GM12801 (cell line): ENCODE data around the gene CACNA2D3.

Source experiments
- TF ChIP-seq, protein P1 (sequence below): IDR thresholded peaks from one replicate; pipeline ENCODE4 v1.5.1; 2011; ENCODE audit warnings: control low read depth; ENCODE audit not compliant: insufficient read length; ENCODE audit errors: extremely low read depth

The CACNA2D3 gene

DNA sequence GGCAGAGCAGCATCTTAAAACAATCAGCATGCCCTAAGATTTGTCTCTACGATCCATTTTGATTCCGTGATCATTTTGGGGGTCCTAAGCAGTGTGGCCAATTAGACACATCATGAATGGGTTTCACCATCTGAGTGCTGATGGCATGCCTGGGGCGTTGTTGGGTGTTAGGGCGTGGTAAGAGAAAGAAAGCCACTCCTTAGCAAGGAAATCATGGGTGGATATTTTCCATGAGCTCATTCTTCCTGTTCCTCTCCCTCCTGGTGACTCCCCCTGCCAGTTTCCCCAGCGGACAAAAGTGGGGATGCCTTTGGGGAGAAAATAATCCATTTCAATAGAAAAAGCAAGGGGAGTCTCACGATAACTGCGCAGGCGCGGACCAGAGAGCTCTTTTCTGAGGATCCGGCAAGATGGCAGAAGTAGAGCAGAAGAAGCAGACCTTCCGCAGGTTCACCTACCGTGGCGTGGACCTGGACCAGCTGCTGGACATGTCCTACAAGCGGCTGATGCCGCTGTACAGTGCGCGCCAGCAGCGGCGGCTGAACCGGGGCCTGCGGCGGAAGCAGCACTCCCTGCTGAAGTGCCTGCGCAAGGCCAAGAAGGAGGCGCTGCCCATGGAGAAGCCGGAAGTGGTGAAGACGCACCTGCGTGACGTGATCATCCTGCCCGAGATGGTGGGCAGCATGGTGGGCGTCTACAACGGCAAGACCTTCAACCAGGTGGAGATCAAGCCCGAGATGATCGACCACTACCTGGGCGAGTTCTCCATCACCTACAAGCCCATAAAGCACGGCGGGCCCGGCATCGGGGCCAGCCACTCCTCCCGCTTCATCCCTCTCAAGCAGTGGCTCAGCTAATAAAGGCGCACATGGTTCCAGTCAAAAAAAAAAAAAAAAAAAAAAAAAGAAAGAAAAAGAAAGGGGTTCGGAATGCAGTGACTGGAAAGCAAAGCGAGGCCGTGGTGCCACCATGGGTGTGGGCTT, 503.7 kb downstream of the CACNA2D3 start:
- TF ChIP-seq, protein P1, sequence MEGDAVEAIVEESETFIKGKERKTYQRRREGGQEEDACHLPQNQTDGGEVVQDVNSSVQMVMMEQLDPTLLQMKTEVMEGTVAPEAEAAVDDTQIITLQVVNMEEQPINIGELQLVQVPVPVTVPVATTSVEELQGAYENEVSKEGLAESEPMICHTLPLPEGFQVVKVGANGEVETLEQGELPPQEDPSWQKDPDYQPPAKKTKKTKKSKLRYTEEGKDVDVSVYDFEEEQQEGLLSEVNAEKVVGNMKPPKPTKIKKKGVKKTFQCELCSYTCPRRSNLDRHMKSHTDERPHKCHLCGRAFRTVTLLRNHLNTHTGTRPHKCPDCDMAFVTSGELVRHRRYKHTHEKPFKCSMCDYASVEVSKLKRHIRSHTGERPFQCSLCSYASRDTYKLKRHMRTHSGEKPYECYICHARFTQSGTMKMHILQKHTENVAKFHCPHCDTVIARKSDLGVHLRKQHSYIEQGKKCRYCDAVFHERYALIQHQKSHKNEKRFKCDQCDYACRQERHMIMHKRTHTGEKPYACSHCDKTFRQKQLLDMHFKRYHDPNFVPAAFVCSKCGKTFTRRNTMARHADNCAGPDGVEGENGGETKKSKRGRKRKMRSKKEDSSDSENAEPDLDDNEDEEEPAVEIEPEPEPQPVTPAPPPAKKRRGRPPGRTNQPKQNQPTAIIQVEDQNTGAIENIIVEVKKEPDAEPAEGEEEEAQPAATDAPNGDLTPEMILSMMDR, result no peak

DNA sequence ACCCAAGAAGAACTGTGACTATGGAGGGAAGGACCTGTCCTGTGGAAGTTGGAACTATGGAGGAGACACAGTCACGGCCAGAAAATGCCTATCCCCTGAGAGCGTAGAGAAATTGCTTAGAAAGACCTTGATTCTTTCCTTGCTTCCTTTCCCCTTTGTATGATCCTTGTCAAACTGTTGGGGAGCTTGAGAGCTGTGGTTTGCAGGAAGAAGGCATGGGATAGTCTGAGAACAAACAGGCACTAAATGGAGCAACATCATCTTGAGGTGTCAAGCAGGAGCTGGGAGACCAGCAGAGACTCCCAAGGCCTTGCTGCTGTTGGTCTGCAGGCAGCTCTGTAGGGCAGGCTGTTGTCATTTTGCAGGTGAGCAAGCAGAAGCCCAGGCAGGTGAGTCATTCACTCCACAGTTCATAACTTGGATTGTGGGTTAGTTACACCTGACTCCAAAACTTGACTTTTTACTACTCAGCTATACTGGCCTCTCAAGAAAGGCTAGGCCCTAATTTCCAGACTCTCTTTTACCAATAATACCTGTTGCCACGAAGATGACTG, 506.6 kb downstream of the CACNA2D3 start:
- TF ChIP-seq, protein P1, result no peak

DNA sequence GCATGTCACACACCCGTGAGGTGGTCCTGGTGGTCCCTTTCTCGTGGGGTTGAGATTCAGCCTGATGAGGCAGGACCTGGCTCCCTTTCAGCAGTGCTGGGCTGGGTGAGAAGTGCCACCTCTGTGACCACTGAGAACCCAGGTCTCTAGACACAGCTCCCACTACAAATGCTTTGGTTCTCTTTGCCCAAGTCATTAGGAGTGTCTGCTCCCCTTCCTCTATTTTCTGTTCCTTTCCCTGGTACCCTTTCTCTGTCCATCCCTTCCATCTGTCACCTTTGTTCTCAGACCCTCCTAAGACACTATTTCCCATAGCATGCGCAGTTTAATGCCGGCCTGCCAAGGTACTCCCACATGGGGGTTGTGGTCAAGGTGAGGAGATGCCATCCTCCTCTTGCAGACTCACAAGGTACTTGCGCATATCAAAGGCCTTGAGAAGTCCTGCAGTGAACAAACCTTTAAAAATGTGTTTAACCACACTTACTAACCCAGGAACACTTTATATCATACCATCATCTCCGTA, 507.8 kb downstream of the CACNA2D3 start:
- TF ChIP-seq, protein P1, result no peak

DNA sequence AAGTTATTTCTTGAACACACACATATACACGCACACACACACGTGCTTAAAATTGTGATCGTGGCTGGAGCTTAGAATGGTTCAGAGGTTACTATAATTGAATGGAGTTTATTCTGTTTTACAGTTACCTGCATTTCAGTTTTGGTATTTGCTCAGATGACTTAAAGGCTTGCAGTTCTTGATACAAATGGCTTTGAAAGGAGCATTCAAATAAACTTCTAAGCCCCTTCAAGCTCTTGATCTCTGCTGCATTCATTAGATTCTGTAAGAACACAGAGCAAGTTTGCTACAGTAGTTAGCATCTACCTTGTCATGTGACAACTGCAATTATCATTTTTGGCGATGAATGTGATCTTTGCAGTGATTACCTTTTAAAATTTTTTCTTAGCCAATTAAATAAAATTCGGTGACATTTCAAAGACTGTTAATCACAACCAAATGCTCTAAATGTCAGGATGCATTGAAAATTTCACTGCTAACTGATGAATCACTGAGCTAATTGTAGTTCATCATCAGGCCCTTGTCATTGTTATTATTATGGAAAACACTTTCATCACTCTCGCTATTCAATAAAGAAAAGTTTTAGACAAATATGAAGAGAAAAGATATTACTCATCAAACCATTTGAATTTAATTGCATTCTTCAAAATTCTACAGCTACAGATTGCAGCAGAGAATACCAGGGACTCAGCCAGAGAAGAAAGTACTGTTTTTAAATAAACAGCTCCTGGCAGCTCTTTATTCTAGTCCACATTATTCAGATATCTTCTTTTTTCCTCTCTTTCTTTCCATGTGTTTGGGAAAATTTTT, 509.4 kb downstream of the CACNA2D3 start:
- TF ChIP-seq, protein P1, result no peak

DNA sequence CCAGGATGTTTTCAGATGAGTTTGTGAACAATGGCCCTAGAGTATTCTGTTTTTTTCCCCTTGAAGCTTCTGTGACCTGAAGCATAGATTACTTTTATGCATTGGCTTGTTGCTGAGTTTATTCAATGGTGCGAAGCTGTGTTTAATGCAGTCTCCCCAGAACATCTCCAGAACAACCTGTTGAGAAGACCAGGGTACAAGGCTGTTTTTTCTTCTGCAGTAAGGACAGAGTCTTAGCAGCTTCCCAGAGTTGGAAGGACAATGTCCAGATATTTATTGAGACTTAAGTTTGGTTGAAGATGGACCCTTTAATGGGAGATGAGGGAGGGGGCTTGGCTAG, 509.9 kb downstream of the CACNA2D3 start:
- TF ChIP-seq, protein P1, result no peak

DNA sequence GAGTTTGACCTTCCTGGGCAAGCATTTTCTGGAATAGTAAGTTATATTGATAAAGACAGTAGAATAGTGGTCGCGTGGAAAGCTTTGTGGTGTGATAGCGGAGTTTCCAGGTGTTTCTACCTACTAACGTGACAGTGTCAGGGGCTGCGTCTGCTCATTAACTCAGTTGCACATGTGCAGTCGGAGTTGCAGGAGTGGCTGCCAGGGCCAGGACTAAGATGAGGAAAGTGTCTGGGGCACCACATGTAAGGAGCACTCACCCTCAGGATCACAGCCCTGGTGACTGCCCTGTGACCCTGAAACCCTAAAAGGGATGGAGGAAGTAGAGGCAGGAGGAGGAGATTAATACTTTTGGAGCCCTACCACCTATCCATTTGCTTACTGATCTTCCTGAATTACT, 510.5 kb downstream of the CACNA2D3 start:
- TF ChIP-seq, protein P1, result no peak

DNA sequence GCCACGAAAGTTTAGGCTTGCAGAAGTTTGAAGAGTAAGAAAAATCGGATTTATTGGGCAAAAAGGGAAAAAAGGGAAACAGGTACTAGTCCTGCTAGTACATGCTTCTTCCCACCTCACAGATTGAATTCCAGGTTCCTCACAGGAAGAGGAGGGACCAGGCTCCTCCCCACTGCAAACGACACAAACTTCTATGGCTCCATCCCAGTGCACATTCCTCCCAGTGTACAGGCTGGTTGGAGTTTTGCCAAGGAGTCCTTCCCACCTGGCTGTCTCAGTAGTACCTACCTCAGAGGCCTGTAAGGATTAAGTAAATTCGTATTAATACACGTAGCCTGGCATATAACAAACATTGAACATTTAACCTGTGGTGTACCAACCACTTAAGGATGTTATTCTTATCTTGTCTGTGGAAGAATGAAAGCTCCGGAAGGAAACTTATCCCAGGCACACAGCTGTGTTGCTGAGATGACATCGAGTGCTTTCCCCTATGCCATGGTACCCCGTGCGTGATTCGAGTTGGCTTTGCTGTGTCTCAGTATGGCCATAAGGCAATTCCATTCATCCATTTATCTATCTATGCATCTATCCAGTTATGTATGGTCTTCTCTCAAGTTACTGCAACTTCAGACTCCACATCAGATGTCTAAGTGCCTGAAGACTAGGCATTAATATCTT, 511.2 kb downstream of the CACNA2D3 start:
- TF ChIP-seq, protein P1, result no peak
